ENCODE results near the gene IMMP2L.

- TF ChIP-seq CTCF (optimal IDR thresholded peaks at IDR 0.05 in 1 of 3, IDR thresholded peaks at IDR 0.05 in 1 of 3, conservative IDR thresholded peaks at IDR 0.05 in 1 of 3; ENCODE audit: extremely low read depth in 1 of 3, insufficient read depth in 2 of 3, low read length in 3 of 3), result no peak
- TF ChIP-seq EZH2 (IDR thresholded peaks at IDR 0.05; ENCODE audit: low read length), result no peak
These were observed 771.3 kb downstream of the IMMP2L start for GRCh38 chr7:110790992-110791391.

All from keratinocyte (primary cell).